ENCODE measurements around the gene AKT3.
"Not testable (repeated sequence)": the region's sequence is repeated elsewhere in the genome, so short reads cannot be mapped to it uniquely, and the experiment has no call there.

AKT3 gene

GRCh38 chr1:243791586-243792267 is 58.3 kb downstream of the AKT3 start:
- no peak overlapping the region for H3K4me3 ChIP-seq (replicated peaks in 1 of 2; ENCODE audit: low read depth in 2 of 2, low read length in 2 of 2)
- TF ChIP-seq, protein P1, sequence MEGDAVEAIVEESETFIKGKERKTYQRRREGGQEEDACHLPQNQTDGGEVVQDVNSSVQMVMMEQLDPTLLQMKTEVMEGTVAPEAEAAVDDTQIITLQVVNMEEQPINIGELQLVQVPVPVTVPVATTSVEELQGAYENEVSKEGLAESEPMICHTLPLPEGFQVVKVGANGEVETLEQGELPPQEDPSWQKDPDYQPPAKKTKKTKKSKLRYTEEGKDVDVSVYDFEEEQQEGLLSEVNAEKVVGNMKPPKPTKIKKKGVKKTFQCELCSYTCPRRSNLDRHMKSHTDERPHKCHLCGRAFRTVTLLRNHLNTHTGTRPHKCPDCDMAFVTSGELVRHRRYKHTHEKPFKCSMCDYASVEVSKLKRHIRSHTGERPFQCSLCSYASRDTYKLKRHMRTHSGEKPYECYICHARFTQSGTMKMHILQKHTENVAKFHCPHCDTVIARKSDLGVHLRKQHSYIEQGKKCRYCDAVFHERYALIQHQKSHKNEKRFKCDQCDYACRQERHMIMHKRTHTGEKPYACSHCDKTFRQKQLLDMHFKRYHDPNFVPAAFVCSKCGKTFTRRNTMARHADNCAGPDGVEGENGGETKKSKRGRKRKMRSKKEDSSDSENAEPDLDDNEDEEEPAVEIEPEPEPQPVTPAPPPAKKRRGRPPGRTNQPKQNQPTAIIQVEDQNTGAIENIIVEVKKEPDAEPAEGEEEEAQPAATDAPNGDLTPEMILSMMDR (IDR thresholded peaks at IDR 0.05; ENCODE audit: low read depth, low read length), result no peak
- peak; percentile 35 to 48 for DNase-seq (ENCODE audit: low read depth in 2 of 2)

- TF ChIP-seq, protein P1 (IDR thresholded peaks at IDR 0.05; ENCODE audit: low read depth, low read length), result no peak
- no peak overlapping the region for H3K4me3 ChIP-seq (replicated peaks in 1 of 2; ENCODE audit: low read depth in 2 of 2, low read length in 2 of 2)
- DNase-seq (ENCODE audit: low read depth in 2 of 2), result no peak
These were observed 59.6 kb downstream of the AKT3 start for GRCh38 chr1:243790404-243790803.

GRCh38 chr1:243786531-243786930 is 63.5 kb downstream of the AKT3 start:
- TF ChIP-seq, protein P1 (IDR thresholded peaks at IDR 0.05; ENCODE audit: low read depth, low read length), result no peak
- no peak for DNase-seq (ENCODE audit: low read depth in 2 of 2)
- no peak overlapping the region for H3K4me3 ChIP-seq (replicated peaks in 1 of 2; ENCODE audit: low read depth in 2 of 2, low read length in 2 of 2)

DNA sequence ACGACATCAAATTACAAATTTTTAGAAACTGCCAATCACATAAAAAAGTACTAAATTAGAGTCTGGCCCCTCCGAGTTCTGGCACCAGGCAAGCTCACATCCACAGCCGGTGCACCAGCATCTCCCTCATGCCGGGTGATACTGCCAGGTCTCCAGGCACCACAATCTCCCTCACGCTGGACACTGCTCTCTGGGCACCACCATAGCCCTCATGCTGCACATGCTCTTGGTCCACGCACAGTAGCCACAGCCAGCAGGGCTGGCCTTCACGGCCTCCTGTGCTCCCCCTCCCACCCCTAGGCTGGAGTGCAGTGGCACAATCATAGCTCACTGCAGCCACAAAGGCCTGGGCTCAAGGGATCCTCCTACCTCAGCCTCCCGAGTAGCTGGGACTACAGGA is 65.5 kb downstream of the AKT3 start:
- TF ChIP-seq, protein P1 (IDR thresholded peaks at IDR 0.05; ENCODE audit: low read depth, low read length), result no peak
- no peak for DNase-seq (ENCODE audit: low read depth in 2 of 2)
- H3K4me3 ChIP-seq (replicated peaks in 1 of 2; ENCODE audit: low read depth in 2 of 2, low read length in 2 of 2), result no peak overlapping the region

- TF ChIP-seq, protein P1 (IDR thresholded peaks at IDR 0.05; ENCODE audit: low read depth, low read length), result no peak
- no peak overlapping the region for H3K4me3 ChIP-seq (replicated peaks in 1 of 2; ENCODE audit: low read depth in 2 of 2, low read length in 2 of 2)
- peak in 1 of 2 donors; percentile 16 for DNase-seq (ENCODE audit: low read depth in 2 of 2)
These were observed 66.3 kb downstream of the AKT3 start for GRCh38 chr1:243783714-243784113.

DNA sequence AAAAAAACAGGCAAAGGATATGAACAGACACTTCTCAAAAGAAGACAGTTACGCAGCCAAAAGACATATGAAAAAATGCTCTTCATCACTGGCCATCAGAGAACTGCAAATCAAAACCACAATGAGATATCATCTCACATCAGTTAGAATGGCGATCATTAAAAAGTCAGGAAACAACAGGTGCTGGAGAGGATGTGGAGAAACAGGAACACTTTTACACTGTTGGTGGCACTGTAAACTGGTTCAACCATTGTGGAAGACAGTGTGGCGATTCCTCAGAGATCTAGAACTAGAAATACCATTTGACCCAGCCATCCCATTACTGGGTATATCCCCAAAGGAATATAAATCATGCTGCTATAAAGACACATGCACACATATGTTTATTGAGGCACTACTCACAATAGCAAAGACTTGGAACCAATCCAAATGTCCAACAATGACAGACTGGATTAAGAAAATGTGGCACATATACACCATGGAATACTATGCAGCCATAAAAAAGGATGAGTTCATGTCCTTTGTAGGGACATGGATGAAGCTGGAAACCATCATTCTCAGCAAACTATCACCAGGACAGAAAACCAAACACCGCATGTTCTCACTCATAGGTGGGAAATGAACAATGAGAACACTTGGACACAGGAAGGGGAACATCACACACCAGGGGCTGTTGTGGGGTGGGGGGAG is 77.5 kb downstream of the AKT3 start:
- H3K4me3 ChIP-seq (replicated peaks in 1 of 2; ENCODE audit: low read depth in 2 of 2, low read length in 2 of 2); DNase-seq (ENCODE audit: low read depth in 2 of 2): not testable (repeated sequence)

DNA sequence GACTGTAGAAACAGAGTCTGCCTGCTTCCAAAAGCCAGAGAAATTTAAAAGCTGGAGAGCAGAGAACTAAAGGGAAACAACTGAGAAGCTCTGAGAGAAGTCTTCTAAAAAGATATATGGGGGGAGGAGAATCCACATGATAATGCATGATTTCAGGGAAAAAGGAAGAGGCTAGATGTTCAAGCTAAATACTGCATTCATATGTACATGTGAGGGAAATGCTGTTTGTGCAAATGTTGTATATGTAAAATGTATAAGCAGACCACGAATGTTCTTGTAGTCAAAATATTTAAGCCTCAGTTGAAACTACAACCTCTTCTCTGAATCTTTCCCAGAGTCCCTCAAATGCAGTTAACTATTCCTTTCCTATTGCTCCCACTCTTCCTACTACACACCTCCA is 79.2 kb downstream of the AKT3 start:
- no peak for DNase-seq (ENCODE audit: low read depth in 2 of 2)
- TF ChIP-seq, protein P1 (IDR thresholded peaks at IDR 0.05; ENCODE audit: low read depth, low read length), result no peak
- no peak overlapping the region for H3K4me3 ChIP-seq (replicated peaks in 1 of 2; ENCODE audit: low read depth in 2 of 2, low read length in 2 of 2)
